ENCODE results near the gene BICDL2.
A peak's percentile ranks its signal among the peaks of the same experiment; 100 is the strongest.

BICDL2 gene

DNA sequence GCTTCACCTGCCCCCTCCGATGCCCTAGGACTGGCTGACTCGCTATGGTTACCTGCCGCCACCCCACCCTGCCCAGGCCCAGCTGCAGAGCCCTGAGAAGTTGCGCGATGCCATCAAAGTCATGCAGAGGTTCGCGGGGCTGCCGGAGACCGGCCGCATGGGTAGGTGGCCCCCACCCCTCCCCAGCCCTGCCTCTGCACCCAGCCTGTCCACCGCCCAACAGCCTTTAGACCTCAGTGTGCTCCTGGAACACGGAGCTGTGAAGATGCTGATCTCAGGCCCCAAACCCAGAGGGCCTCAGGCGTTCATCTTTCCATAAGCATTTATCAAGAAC, 10.6 kb upstream of the BICDL2 start:
- DNase-seq (ENCODE audit: low read depth in 2 of 2): no peak

GRCh38 chr16:3046641-3047386, 10.1 kb upstream of the BICDL2 start:
- no peak for DNase-seq (ENCODE audit: low read depth in 2 of 2)

DNA sequence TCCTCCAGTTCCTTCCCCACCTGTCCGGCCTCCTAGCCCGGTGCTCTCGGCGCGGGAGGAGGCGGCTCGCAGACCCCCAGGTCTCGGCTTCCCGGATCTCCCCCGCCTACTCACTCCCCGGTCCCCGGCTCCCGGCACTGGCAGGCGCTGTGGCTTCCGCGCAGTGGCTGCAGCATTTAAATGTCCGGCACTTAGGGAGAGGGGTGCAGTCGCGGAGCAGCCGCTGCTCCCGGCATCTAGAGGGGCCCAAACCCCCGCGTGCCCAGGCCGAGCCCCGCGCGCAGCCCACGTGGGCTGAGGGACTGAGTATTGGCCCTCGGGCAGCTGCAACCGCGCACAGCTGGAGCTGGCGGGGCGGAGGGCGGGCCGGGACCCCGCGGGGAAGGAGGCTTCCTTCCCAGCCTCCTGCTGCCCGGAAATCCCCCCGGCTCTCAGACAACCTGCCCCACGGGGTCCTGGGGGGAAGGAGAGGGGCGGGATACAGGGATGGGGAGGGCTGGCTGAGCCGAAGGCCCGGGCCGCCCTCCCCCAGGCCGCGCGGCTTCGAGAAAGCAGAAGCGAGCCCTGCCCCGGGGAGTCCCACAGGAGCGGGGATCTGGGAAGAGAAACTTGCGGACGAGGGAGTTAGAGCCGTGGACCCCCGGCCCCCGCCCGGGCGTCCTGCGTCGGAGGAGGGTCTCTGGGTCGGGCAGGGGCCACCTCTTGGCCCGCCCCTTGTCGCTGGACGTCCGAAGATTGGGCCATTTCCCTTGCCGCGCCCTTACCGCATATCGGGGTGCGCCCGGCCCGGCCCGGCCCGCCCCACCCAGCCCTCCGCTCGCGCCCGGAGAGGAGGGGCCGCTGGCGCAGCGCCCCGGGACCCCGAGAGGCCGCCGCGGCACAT, 9.3 kb upstream of the BICDL2 start, which contains the start of gene MMP25:
TSS of gene MMP25 (plus strand) at position 804 of the 883 bp plus-strand sequence. CDS start 357 bp downstream, outside the sequence.
- DNase-seq (ENCODE audit: low read depth in 2 of 2): no peak

DNA sequence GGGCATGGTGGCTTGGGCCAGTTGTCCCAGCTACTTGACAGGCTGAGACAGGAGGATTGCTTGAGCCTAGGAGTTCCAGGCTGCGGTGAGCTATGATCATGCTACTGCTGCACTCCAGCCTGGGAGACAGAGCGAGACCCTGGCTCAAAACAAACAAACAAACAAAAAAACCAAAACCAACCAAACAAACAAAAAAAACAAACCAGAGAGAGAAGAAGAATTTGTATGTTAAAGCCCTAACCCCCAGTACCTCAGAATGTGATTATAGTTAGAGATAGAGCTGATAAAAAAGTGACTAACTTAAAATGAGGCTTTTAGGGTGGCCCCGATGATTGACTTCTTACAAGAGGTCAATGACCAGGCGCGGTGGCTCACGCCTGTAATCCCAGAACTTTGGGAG, 8.0 kb upstream of the BICDL2 start:
- no peak for DNase-seq (ENCODE audit: low read depth in 2 of 2)

DNA sequence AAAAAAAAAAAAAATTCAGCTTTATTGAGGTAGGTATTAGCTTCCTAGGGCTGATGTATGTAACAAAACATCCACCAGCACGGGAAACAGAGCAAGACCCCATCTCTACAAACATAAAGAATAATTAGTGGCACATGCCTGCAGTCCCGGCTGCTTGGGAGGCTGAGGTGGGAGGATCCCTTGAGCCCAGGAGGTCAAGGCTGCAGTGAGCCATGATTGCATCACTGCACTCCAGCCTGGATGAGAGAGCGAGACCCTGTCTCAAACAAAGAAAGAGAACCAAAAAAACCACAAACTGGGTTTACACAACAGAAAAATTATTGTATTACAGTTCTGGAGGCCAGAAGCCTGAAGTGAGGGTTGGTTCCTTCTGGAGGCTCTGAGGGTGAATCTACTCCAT, 5.6 kb upstream of the BICDL2 start:
- no peak for DNase-seq (ENCODE audit: low read depth in 2 of 2)

DNA sequence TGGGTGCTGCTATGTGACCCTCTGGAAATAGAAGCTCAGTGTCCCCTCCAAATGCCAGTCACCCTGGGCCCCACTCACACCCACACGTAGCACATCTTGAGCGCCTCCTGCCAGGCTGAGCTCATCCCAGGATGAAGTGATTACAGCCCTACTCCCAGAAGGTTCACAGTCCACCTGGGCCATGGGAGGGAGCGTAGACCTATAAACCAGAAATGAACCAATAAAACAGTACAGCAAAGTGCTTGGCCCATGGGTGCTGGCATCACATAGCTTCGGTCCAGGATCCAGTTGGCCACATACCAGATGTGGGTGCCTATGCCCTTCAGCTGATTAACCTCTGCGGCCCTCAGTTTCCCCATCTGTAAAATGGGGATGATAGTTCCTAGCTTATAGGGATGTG, 2.2 kb upstream of the BICDL2 start:
- DNase-seq (ENCODE audit: low read depth in 2 of 2): no peak

- DNase-seq (ENCODE audit: low read depth in 2 of 2): no peak
These were observed 1.5 kb upstream of the BICDL2 start for GRCh38 chr16:3038256-3038655.

- no peak for DNase-seq (ENCODE audit: low read depth in 2 of 2)
These were observed 595 bp downstream of the BICDL2 start for GRCh38 chr16:3035972-3036725.

GRCh38 chr16:3035289-3035971, 1.3 kb downstream of the BICDL2 start:
- DNase-seq (ENCODE audit: low read depth in 2 of 2): no peak

GRCh38 chr16:3032624-3033023, 4.1 kb downstream of the BICDL2 start:
- no peak for DNase-seq (ENCODE audit: low read depth in 2 of 2)

GRCh38 chr16:3030222-3031212, 6.2 kb downstream of the BICDL2 start:
- no peak for DNase-seq (ENCODE audit: low read depth in 2 of 2)

GRCh38 chr16:3029491-3030221, 7.1 kb downstream of the BICDL2 start:
- DNase-seq (ENCODE audit: low read depth in 2 of 2): no peak

DNA sequence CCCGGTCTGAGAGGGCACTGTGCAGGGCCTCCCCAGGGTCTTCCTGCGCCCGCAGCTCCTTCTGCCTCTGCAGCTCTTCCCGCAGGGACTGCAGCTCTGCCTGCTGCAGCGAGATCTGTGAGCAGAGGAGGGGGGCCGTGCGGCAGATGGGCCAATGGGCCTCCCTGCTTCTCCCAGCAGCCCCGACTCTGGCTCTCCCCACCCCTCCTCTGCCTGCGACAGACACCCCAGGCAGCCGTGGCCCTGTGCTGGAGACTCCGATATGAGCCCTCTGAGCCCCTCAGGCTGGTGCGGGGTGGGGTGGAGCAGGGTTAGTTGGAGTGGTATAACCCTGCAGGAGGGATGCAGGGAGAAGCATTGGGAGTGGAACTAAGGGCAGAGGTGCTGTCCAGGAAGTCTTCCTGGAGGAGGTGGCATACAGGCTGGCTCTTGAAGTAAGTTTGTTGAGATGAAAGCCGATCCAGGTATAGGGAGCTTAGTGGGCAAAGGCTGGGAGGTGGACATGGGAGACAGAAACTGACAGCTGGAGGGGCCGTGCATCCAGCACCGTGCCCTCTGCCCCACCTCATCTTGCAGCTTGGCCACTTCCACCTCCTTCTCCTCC, 7.9 kb downstream of the BICDL2 start:
- no peak for DNase-seq (ENCODE audit: low read depth in 2 of 2)

DNA sequence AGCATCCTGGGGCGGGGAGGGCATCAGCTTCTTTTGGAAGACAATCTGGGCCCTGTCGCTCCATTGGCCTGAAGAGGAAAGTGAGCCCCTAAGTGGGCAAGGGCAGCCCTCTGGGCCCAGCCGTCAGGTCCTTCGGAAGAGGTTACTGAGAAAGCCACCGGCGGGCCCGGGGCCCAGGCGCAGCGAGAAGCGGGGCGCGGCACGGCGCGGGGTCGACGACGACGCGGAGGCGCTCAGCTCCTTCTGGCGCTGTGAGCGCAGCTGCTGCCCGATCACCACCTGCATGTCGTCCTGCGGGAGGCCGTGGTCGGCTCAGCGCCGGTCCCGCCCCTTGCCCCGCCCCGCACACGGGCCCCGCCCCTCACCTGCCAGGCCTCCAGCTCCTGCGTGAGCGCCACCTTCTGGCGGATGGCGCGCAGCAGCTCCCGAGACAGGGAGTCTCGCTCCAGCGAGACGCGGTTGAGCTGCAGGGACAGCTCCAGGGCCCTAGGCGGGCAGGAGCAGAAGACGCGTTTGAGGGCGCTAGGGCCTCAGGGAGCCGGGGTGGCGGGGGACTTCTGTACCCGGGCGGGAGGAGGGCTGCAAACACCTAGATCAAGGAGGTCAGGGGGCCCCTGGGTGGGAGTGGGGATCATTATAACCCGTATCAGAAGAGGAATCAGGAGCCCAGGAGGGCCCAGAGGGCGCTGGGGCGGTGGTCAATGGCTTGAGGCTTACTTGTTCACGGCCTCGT, 8.6 kb downstream of the BICDL2 start:
- DNase-seq (ENCODE audit: low read depth in 2 of 2): peak; percentile 88 to 90

- DNase-seq (ENCODE audit: low read depth in 2 of 2): no peak
These were observed 9.3 kb downstream of the BICDL2 start for GRCh38 chr16:3027489-3027795.

DNA sequence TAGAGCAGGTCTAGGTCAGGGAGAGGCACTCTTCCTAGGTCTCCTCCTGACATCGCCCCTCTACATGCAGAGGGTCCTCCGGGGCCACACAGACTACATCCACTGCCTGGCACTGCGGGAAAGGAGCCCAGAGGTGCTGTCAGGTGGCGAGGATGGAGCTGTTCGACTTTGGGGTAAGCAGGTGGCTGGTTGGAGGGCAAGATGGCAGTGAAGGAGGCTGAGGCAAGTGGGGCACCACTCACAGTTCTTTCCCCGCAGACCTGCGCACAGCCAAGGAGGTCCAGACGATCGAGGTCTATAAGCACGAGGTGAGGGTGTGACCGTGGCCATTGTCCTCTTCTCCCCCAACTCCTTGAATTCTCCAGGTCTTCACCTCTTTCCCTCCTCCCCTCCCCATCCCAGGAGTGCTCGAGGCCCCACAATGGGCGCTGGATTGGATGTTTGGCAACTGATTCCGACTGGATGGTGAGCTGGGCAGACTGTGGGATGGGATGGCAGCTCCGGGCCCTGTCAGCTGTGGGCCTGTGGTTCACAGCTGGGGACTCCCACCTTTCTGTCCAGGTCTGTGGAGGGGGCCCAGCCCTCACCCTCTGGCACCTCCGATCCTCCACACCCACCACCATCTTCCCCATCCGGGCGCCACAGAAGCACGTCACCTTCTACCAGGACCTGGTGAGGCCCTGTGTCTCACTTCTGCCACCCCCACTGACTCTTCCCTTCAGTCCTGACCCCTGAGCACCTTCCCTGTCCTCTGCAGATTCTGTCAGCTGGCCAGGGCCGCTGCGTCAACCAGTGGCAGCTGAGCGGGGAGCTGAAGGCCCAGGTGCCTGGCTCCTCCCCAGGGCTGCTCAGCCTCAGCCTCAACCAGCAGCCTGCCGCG, 9.9 kb downstream of the BICDL2 start:
- DNase-seq (ENCODE audit: low read depth in 2 of 2): no peak

- DNase-seq (ENCODE audit: low read depth in 2 of 2): no peak
These were observed 10.8 kb downstream of the BICDL2 start for GRCh38 chr16:3026003-3026378.

Measured in stimulated activated CD8-positive, alpha-beta memory T cell treated with anti-CD3 and anti-CD28 coated beads, Interleukin-2, amount 100 ng/mL, for 48 hours (primary cell).